PC-3 (cell line): ENCODE data around the gene IWS1. TPM values are rescaled to one million over a fixed set of nuclear protein-coding genes. Genes with fewer than 3 reads are reported as not detected.

ENCODE experiments used
- ATAC-seq: fragments of 200-7000 bp; cut with Tn5 transposase; 2 replicates; pipeline ENCODE4 v1.9.1; 2020; ENCODE audit warnings: mild to moderate bottlenecking, moderate library complexity
- BruUV-seq: library from RNA; stranded (reverse); fragments of 400-500 nt; replicated peaks from 2 replicates; lab custom pipeline; 2021; lab: Mats Ljungman, UMichigan
- CTCF ChIA-PET: fragments of 300-600 bp; sonication (Branson Sonifier 250); formaldehyde crosslinking; loops from one replicate; lab custom pipeline; 2022; ENCODE audit warnings: antibody characterized with exemption; lab: Charles Lee
- POLR2A ChIA-PET: fragments of 300-600 bp; sonication (Branson Sonifier 250); formaldehyde crosslinking; loops from one replicate; lab custom pipeline; 2022; ENCODE audit warnings: antibody characterized with exemption; ENCODE audit not compliant: unreplicated experiment; lab: Charles Lee
- DNase-seq: peaks from one replicate; pipeline ENCODE4 v3.0.0-alpha.2; 2015
- H2AFZ ChIP-seq: fragments of 300-600 bp; sonication (generic); 2 replicates; pipeline ENCODE4 v1.6.0; 2016; ENCODE audit warnings: antibody characterized with exemption, low read length
- H3F3A ChIP-seq: fragments of 300-600 bp; sonication (generic); one replicate; pipeline ENCODE4 v1.6.0; 2017; ENCODE audit warnings: antibody characterized with exemption, low read length, control low read depth, mild to moderate bottlenecking; ENCODE audit not compliant: unreplicated experiment
- H3K27ac ChIP-seq: fragments of 300-600 bp; sonication (generic); 2 replicates; pipeline ENCODE4 v1.5.1; 2016; ENCODE audit warnings: mild to moderate bottlenecking, low read length
- H3K27me3 ChIP-seq: fragments of 300-600 bp; sonication (generic); 2 replicates; pipeline ENCODE4 v1.6.1; 2016; ENCODE audit warnings: low read length, mixed read lengths
- H3K36me3 ChIP-seq: fragments of 300-600 bp; sonication (generic); 2 replicates; pipeline ENCODE4 v1.6.1; 2016; ENCODE audit warnings: low read depth, mixed run types, low read length, mixed read lengths
- H3K4me1 ChIP-seq: fragments of 300-600 bp; sonication (generic); 2 replicates; pipeline ENCODE4 v1.5.1; 2016; ENCODE audit warnings: low read length; ENCODE audit not compliant: insufficient read depth
- H3K4me2 ChIP-seq: fragments of 300-600 bp; sonication (generic); 2 replicates; pipeline ENCODE4 v1.6.0; 2016; ENCODE audit warnings: low read length
- H3K4me3 ChIP-seq: fragments of 300-600 bp; sonication (generic); 2 replicates; pipeline ENCODE4 v1.5.1; 2016; ENCODE audit warnings: mild to moderate bottlenecking, low read length, mixed read lengths
- H3K79me2 ChIP-seq: fragments of 300-600 bp; sonication (generic); 2 replicates; pipeline ENCODE4 v1.6.1; 2017; ENCODE audit warnings: low read length, mixed read lengths
- H3K9ac ChIP-seq: fragments of 300-600 bp; sonication (generic); 2 replicates; pipeline ENCODE4 v1.6.0; 2016; ENCODE audit warnings: mild to moderate bottlenecking, low read length
- H3K9me2 ChIP-seq: fragments of 300-600 bp; sonication (generic); replicated peaks from 2 replicates; pipeline ENCODE4 v1.6.1; 2016; ENCODE audit warnings: mixed run types, low read length, mixed read lengths
- H3K9me3 ChIP-seq: fragments of 300-600 bp; sonication (generic); 2 replicates; pipeline ENCODE4 v1.6.1; 2016; ENCODE audit warnings: low read length, mixed read lengths
- H4K20me1 ChIP-seq: fragments of 300-600 bp; sonication (generic); 2 replicates; pipeline ENCODE4 v1.6.1; 2016; ENCODE audit warnings: low read length, mixed read lengths
- CTCF ChIP-seq: fragments of 300-600 bp; sonication (generic); conservative IDR thresholded peaks from 2 replicates; pipeline ENCODE4 v1.5.1; 2017; ENCODE audit warnings: antibody characterized with exemption, low read depth, mild to moderate bottlenecking, low read length
- EZH2 ChIP-seq: fragments of 300-600 bp; sonication (generic); IDR thresholded peaks from one replicate; pipeline ENCODE4 v1.6.1; 2017; ENCODE audit warnings: antibody characterized with exemption, mild to moderate bottlenecking, low read length; ENCODE audit not compliant: unreplicated experiment
- EZH2phosphoT487 ChIP-seq: fragments of 300-600 bp; sonication (generic); IDR thresholded peaks from 2 replicates; pipeline ENCODE4 v1.6.1; 2018; ENCODE audit warnings: mild to moderate bottlenecking, antibody characterized with exemption, low read length, borderline replicate concordance
- intact Hi-C: fragments of 100-400 bp; cut with micrococcal nuclease; formaldehyde crosslinking; loops from 2 replicates; pipeline ENCODE4 v1.9.0; 2023
- total RNA-seq: library from RNA; depleted of rRNA; stranded (reverse); fragments of >200 nt; gene quantifications from 2 replicates; pipeline ENCODE4 v1.2.3, GENCODE V29; 2014

The IWS1 gene
- total RNA-seq, 1 experiment from 2014 or later, result 51.4 TPM

- Histone ChIP-seq H3K27ac (no peak overlapping the region), H3F3A (no peaks in the 10 kb centered on the region), H3K4me1 (peaks cover 8% of the 10 kb centered on the region; the same call in 1 of the 2 replicates), H4K20me1 (peaks cover 23% of the 10 kb centered on the region), H3K4me2 (no peak overlapping the region), H3K9ac (no peak overlapping the region), H3K9me2 (no peaks in the 10 kb centered on the region), H3K4me3 (no peak overlapping the region), H3K36me3 (peaks cover 46% of the 10 kb centered on the region), H3K27me3 (no peaks in the 10 kb centered on the region), H3K9me3 (no peaks in the 10 kb centered on the region), H2AFZ (no peak overlapping the region), H3K79me2 (peaks cover 100% of the 10 kb centered on the region)
- POLR2A ChIA-PET, result no interaction called here
- intact Hi-C loops, result no loop called here
- ATAC-seq (no peak), DNase-seq (no peak)
- TF ChIP-seq EZH2phosphoT487 (no peak), EZH2 (no peak), CTCF (no peak)
- no TSS peak for BruUV-seq
- CTCF ChIA-PET, result no interaction called here
Measured at GRCh38 chr2:127520424-127520823, 5.9 kb downstream of the IWS1 start.

- BruUV-seq, result no TSS peak
- H3K27ac ChIP-seq, result no peak overlapping the region
- CTCF ChIA-PET, result no interaction called here
- TF ChIP-seq EZH2 (no peak), EZH2phosphoT487 (no peak), CTCF (no peak)
- H4K20me1 ChIP-seq, result peaks cover 18% of the 10 kb centered on the region
- ATAC-seq (no peak), DNase-seq (no peak)
- no peaks in the 10 kb centered on the region for H3K9me2 ChIP-seq
- no peaks in the 10 kb centered on the region for H3K4me1 ChIP-seq
- no peaks in the 10 kb centered on the region for H3K27me3 ChIP-seq
- intact Hi-C loops, result no loop called here
- no peak overlapping the region for H3K4me2 ChIP-seq
- H3K4me3 ChIP-seq, result no peak overlapping the region
- H3K9ac ChIP-seq, result no peak overlapping the region
- peaks cover 100% of the 10 kb centered on the region for H3K79me2 ChIP-seq
- POLR2A ChIA-PET, result no interaction called here
- no peaks in the 10 kb centered on the region for H3F3A ChIP-seq
- peaks cover 45% of the 10 kb centered on the region for H3K36me3 ChIP-seq
- no peaks in the 10 kb centered on the region for H3K9me3 ChIP-seq
- H2AFZ ChIP-seq, result no peak overlapping the region
Measured at GRCh38 chr2:127517465-127517864, 8.8 kb downstream of the IWS1 start.

- POLR2A ChIA-PET, result no interaction called here
- no TSS peak for BruUV-seq
- Histone ChIP-seq H3K27ac (no peak overlapping the region), H3K27me3 (no peaks in the 10 kb centered on the region), H3K4me1 (no peaks in the 10 kb centered on the region), H2AFZ (no peak overlapping the region), H3K9ac (no peak overlapping the region), H3K9me2 (no peaks in the 10 kb centered on the region), H3K79me2 (peaks cover 100% of the 10 kb centered on the region), H3K4me2 (no peak overlapping the region), H3K4me3 (no peak overlapping the region), H4K20me1 (peaks cover 19% of the 10 kb centered on the region), H3F3A (no peaks in the 10 kb centered on the region), H3K36me3 (peaks cover 46% of the 10 kb centered on the region; the same call in 1 of the 2 replicates), H3K9me3 (no peaks in the 10 kb centered on the region)
- CTCF ChIA-PET, result no interaction called here
- TF ChIP-seq CTCF, result no peak
- TF ChIP-seq EZH2phosphoT487, result no peak
- no peak for TF ChIP-seq EZH2
- intact Hi-C loops, result no loop called here
- ATAC-seq (no peak), DNase-seq (no peak)
Measured at GRCh38 chr2:127516041-127516762, 10.1 kb downstream of the IWS1 start.
